ENCODE measurements around the gene CSPG4.

DNA sequence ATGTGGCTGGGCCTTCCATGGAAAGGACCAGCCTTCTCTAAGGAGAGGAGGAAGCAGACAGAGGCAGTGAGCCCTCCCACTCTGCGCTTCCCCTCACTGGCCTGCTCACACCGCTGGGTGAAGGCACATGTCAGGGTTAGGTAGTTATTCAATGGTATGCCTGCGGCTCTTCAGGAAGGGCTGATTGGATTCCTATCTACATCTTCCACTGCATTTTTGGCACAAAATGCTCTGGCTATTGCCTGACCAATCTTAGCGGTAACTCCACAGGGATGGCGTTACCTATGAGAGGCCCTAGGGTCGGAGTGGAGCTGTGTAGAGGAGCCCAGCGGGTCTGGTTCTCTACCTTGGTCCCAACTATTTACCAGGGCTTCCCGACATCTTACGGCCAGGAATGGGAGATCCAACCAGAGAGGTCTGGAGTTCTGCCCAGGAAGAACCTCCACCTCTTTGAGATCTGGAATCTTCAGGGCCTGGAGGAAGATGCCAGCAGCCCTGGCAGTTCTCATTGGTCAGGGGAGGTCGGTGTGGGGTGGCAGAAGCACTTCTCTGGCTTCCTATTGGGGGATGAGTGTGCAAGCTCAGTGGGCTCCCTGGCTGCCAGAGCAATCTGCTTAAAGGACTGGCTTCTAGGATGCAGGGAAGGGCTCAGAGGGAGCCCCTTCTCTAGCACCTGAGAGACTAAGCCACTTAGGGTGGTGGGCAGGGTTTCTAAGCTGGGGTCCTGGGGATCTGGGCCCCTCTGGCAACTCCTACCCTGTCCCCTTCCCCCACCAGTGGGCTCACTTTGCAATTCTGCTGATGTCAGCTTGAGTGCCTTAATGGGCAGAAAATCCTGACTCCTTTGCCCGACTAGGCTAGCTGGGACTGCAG lies 40.7 kb downstream of the CSPG4 start:
- TF ChIP-seq, protein P1, sequence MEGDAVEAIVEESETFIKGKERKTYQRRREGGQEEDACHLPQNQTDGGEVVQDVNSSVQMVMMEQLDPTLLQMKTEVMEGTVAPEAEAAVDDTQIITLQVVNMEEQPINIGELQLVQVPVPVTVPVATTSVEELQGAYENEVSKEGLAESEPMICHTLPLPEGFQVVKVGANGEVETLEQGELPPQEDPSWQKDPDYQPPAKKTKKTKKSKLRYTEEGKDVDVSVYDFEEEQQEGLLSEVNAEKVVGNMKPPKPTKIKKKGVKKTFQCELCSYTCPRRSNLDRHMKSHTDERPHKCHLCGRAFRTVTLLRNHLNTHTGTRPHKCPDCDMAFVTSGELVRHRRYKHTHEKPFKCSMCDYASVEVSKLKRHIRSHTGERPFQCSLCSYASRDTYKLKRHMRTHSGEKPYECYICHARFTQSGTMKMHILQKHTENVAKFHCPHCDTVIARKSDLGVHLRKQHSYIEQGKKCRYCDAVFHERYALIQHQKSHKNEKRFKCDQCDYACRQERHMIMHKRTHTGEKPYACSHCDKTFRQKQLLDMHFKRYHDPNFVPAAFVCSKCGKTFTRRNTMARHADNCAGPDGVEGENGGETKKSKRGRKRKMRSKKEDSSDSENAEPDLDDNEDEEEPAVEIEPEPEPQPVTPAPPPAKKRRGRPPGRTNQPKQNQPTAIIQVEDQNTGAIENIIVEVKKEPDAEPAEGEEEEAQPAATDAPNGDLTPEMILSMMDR (IDR thresholded peaks at IDR 0.05), result no peak
- TF ChIP-seq POLR2A (IDR thresholded peaks at IDR 0.05), result no peak

Measured in right lobe of liver (tissue), 4 donors.